ENCODE measurements around the gene GLIS2.

GLIS2 gene

DNA sequence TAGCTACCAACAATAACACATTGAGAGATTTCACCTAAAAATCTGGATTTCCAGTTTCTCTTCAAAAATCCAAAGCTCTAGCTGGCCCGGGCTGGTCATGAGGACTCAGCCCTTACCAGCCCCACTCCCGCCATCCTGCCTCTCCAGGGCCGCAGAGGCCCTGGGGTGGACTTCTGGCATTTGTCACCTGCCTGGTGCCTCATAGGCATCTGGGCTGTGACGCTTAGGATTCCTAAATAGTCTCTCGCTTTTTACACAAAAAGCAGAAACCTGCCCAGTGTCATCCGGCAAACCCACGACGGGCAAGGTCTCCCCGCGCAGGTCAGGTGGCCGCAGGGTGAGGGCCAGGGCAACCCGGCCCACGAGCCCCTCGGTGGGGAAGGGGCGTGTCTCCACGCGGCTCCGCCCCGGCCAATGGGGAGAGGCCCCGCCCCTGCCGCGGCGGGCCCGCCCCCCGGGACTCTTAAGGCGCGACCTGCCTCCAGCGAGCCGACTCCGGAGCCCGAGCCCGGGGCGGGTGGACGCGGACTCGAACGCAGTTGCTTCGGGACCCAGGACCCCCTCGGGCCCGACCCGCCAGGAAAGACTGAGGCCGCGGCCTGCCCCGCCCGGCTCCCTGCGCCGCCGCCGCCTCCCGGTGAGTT lies 55.6 kb downstream of the GLIS2 start, which contains the start of gene VASN:
Gene VASN, plus strand, starts transcription at position 492 of the 644 bp plus-strand sequence. CDS start 9,030 bp downstream, outside the sequence.
- DNase-seq (ENCODE audit: low spot score), result peak; percentile 60

- no peak for DNase-seq (ENCODE audit: low spot score)
Measured at GRCh38 chr16:4372001-4372577, 56.2 kb downstream of the GLIS2 start.

GRCh38 chr16:4372578-4373355 lies 56.9 kb downstream of the GLIS2 start:
- DNase-seq (ENCODE audit: low spot score), result no peak

- no peak for DNase-seq (ENCODE audit: low spot score)
Measured at GRCh38 chr16:4373356-4373908, 57.6 kb downstream of the GLIS2 start.

GRCh38 chr16:4373909-4374742 lies 58.3 kb downstream of the GLIS2 start:
- no peak for DNase-seq (ENCODE audit: low spot score)

DNA sequence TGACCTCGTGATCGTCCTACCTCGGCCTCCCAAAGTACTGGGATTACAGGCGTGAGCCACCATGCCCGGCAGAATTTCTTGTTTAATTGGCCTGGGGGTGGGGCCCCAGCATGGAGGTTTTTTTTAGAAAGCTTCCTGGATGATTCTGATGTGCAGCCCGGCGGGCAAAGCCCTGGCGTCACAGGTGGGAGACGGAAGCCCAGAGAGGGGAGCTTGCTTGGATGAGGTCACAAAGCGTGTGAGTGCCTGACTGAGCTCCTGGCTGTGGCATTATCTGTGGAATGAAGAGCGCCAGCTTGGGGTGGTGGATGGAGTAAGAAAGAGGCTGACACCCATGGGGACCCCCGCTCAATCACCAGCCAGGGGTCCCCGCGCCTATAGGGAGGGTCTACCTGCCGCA lies 59.9 kb downstream of the GLIS2 start:
- DNase-seq (ENCODE audit: low spot score), result no peak

DNA sequence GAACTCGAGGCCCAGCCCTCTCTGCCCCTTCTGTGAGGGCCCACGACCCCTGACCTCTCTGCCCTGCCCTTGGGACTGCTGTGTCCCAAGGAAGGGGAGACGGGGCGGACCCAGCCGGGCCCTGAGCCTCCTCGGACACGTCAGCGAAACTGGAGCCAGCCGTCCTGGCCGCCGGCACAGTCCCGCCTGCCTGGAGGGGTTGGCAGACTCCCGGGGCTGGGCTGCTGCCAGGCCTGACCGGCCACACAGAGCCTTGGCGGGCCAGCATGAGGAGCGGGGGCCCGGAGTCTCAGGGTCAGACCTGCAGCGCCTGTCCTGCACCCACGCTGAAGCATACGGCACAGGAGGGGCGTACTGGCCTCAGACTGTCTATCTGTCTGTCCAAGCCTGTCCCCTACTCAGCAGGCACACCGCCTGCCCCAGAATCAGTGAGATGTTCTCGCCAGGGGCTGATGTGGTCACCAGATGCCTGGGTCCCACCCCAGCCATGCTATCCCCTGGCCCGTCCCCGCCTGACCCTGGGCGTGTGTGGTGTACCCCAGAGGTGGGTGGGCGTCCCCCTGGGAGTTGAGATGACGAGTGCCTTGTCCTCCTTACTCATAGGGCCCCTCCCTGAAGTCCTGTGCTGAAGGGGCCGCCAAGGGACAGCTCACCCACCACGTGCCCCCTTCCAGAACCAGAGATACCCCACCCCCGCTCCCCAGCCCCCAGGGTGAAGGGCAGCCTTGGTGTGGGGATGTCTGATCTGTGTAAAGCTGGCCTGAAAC lies 60.4 kb downstream of the GLIS2 start:
- no peak for DNase-seq (ENCODE audit: low spot score)

DNA sequence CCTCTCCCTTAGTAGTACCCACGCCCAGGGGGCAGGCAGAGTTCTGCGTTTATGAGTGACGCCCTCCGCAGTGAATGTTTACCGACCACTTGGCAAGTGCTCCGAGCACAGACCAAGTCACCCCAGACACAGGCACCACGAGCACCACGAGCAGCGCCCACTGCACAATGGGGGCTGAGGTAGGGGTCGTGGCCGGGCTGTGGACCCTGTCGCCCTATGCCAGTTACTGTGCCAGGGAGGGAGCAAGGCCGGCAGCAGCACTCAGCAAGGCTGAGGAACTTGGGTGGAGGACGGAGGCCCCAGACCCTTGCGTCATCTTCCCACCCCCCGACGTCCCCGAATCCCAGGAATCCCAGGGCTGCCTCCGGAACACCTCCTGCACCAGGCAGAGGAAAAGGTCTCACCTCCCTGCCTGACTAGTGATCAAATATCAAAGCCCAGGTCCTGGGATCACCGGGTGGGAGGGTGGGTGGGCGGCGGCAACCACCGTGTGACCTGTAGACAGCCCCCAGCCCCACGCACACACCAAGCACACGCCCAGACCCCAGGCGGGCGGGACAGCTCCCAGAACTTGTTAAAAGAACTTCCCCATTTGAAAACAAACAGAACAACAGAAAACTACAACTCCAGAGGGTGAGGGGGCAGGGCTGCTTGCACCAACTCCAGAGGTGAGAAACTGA lies 61.2 kb downstream of the GLIS2 start:
- DNase-seq (ENCODE audit: low spot score), result no peak

DNA sequence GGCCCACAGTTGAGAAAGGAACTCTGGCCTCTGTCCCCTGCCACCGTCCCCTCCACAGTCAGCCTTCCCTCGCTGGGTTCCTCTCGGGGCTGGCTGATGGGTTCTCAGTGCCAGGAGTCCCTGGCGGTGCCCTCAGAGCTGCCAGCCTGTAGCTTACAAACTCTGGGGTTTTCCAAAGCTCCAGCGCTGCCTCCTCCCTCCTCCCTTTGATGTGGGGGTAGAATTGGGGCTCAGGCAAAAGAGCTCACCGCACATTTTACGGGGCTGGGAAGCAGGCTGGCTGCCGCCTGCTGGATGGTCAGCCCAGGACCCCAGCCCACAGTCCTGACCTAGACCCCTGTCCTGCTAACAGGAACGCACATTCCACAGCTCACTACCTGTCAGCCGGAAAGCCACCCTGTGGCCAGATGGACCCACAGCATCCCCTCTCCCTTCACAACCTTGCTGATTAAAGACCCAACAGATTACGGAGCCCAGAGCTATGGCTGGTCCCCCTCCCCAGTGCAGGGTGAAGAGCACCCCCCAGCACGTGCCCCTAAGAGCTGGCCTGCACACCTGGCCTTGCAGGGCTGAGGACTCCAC lies 61.8 kb downstream of the GLIS2 start:
- DNase-seq (ENCODE audit: low spot score), result no peak

- no peak for DNase-seq (ENCODE audit: low spot score)
Measured at GRCh38 chr16:4378161-4378666, 62.3 kb downstream of the GLIS2 start.

GRCh38 chr16:4378999-4379690 lies 63.3 kb downstream of the GLIS2 start:
- no peak for DNase-seq (ENCODE audit: low spot score)

- DNase-seq (ENCODE audit: low spot score), result no peak
Measured at GRCh38 chr16:4380119-4381063, 64.5 kb downstream of the GLIS2 start.

DNA sequence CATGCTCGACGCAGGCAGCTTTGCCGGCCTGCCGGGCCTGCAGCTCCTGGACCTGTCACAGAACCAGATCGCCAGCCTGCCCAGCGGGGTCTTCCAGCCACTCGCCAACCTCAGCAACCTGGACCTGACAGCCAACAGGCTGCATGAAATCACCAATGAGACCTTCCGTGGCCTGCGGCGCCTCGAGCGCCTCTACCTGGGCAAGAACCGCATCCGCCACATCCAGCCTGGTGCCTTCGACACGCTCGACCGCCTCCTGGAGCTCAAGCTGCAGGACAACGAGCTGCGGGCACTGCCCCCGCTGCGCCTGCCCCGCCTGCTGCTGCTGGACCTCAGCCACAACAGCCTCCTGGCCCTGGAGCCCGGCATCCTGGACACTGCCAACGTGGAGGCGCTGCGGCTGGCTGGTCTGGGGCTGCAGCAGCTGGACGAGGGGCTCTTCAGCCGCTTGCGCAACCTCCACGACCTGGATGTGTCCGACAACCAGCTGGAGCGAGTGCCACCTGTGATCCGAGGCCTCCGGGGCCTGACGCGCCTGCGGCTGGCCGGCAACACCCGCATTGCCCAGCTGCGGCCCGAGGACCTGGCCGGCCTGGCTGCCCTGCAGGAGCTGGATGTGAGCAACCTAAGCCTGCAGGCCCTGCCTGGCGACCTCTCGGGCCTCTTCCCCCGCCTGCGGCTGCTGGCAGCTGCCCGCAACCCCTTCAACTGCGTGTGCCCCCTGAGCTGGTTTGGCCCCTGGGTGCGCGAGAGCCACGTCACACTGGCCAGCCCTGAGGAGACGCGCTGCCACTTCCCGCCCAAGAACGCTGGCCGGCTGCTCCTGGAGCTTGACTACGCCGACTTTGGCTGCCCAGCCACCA lies 65.4 kb downstream of the GLIS2 start:
- DNase-seq (ENCODE audit: low spot score), result no peak

- no peak for DNase-seq (ENCODE audit: low spot score)
Measured at GRCh38 chr16:4381935-4382794, 66.3 kb downstream of the GLIS2 start.

- DNase-seq (ENCODE audit: low spot score), result no peak
Measured at GRCh38 chr16:4382795-4383357, 67.0 kb downstream of the GLIS2 start.

Measured in CD4-positive, alpha-beta T cell treated with Interleukin-6 at 100 ng/mL for 8 hours (primary cell).